HG03135 (cell line): Measurements from ENCODE around the gene CXCL13.
"Not testable (repeated sequence)": the region's sequence is repeated elsewhere in the genome, so short reads cannot be mapped to it uniquely, and the experiment has no call there.

Experiments
- ATAC-seq: cut with Tn5 transposase; IDR thresholded peaks from one replicate; pipeline ENCODE4 v1.9.1; 2021; ENCODE audit warnings: mild to moderate bottlenecking, moderate library complexity; ENCODE audit not compliant: unreplicated experiment

CXCL13 gene

DNA sequence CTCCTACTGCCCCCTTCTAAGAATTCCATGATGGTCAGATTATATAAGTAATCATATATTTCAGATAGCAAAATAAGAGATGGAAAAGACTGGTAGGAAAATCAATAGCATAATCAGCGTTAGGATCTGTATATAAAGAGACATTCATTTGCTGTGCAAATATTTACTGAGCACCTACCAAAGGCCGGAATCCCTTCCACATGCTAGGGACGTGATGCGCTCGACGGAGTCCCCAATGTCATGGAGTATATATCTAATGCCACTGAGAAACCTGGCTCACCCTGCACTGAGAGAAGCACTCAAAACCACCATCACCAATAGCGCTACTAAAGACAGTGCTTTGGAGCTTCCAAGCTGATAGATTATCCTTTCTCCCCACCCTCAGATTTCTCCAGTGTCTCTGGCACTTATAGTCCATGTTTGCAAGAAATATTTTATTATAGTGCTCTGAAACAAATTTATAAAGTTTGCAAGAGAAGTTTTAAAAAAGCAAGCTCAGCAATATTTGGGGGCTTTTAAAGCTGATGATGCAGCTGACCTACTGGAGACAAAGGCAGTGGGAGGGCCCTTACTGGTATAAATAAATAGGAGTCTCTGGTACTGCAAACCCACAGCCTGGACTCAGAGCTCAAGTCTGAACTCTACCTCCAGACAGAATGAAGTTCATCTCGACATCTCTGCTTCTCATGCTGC is at the start of gene CXCL13:
Gene CXCL13, plus strand, starts transcription at position 611 of the 693 bp plus-strand sequence. Its CDS starts 46 bp downstream, at position 657.
- no peak for ATAC-seq

DNA sequence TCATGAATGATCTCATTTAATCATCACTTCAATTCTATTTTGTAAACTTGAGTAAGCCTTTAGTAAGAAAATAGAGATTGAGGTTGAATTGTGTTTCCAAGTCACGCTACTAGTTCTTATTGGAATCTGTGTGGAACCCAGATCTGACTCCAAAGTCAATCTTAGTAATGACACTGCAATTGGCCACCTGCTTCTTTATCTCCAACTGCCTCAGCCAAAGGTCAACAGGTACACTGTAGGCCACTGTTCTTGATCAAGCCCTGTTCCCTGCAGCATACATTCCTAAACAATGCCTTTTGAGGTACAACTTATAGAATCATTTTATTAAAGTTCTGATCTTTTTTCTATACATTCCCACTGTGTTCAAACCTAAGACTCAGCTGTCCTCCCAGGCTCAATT is 45.5 kb upstream of the CXCL13 start:
- no peak for ATAC-seq

GRCh38 chr4:77561720-77562119 is 43.9 kb upstream of the CXCL13 start:
- ATAC-seq = not testable (repeated sequence)

DNA sequence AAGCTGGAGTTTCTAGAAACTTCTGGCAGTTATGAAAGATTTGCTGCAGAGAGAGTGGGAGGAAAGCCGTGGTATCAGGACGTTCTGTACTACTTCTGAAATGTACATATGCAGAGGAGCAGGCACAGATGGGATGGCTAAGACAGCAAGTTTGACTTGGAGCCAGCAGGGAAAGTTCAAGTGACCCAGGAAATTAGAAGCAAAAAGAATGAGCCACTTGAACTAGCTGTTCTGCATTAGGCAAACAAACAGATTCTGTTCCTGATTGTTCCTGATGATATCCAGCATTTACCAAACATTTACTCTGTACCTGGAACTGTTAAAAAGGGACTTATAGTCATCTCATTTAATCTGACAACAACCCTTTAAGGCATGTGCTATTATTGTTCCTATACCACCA is 41.4 kb upstream of the CXCL13 start:
- no peak for ATAC-seq

DNA sequence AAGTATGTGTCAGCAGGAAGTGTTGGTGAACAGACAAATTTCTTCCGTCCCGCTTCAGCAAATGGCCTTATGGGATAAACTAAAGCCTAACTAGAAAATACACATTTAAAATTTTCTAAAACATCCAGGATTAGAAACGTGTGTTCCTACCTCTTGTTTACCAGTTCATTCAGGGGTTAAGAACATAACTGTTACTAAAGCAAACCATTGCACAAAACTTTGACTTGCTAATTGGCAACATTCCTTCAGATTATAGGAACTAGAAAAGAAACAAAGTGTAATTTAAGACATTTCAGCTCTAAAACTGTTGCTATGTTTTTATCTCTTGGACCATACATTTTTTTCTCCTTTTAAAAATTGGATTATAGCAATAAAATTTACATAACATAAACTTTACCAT is 39.5 kb upstream of the CXCL13 start:
- no peak for ATAC-seq

DNA sequence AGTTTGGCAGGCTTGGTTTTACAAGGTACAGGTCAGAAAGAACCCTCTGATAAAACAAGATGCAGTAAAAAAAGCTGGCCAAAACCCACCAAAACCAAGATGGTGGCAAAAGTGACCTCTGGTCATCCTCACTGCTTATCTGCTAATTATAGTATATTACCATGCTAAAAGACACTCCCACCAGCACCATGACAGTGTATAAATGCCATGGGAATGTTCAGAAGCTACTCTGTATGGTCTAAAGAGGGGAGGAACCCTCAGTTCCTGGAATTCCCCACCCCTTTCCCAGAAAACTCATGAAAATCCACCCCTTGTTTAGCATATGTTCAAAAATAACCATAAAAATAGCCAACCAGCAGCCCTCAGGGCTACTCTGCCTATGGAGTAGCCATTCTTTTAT is 38.1 kb upstream of the CXCL13 start:
- no peak for ATAC-seq

- not testable (repeated sequence) for ATAC-seq
Observed at GRCh38 chr4:77570508-77571214, 35.0 kb upstream of the CXCL13 start.

DNA sequence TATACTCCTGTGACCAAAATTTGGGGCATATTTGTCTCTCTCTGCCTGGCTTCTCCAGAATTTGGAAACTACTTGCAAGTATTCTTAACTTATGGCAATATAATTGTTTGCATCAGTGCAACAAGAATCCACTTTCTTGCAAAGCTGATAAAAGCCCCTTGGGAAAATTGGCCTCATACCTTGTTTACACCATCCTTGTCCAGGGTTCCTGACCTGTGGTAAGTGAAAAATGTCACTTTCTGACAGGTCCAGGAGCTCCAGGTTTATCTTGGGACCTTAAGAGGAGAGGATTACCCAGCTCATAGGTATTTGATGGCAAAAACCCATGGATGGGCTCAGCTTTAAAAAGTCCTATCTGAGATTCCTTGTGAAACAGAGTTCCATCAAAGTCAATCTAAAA is 29.3 kb upstream of the CXCL13 start:
- no peak for ATAC-seq

- no peak for ATAC-seq
Observed at GRCh38 chr4:77578145-77578544, 27.5 kb upstream of the CXCL13 start.

- no peak for ATAC-seq
Observed at GRCh38 chr4:77579406-77580076, 26.1 kb upstream of the CXCL13 start.

- ATAC-seq = peak; percentile 57
Observed at GRCh38 chr4:77581724-77582123, 23.9 kb upstream of the CXCL13 start.

- ATAC-seq = no peak
Observed at GRCh38 chr4:77582156-77582555, 23.5 kb upstream of the CXCL13 start.

GRCh38 chr4:77582711-77583110 is 22.9 kb upstream of the CXCL13 start:
- ATAC-seq = no peak

- peak; percentile 97 for ATAC-seq
Observed at GRCh38 chr4:77586951-77587383, 18.7 kb upstream of the CXCL13 start.

- ATAC-seq = no peak
Observed at GRCh38 chr4:77590482-77590881, 15.1 kb upstream of the CXCL13 start.

DNA sequence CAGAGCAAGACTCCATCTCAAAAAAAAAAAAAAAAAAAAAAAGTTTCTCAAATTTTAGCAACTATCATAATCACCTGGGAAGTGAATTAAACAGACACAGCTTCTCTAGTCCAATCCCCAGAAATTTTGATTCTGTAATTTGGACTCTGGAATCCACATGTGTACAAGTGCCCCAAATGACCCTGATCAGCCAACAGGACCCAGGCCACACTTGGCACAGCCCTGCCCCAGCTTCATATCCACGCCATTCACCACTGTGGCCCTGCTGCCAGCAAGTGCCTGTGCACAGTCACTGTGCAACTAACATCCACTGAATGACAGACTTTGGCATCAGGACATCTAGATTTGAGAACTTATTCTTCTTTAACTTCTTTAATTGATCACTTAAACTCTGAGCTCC is 14.1 kb upstream of the CXCL13 start:
- no peak for ATAC-seq

DNA sequence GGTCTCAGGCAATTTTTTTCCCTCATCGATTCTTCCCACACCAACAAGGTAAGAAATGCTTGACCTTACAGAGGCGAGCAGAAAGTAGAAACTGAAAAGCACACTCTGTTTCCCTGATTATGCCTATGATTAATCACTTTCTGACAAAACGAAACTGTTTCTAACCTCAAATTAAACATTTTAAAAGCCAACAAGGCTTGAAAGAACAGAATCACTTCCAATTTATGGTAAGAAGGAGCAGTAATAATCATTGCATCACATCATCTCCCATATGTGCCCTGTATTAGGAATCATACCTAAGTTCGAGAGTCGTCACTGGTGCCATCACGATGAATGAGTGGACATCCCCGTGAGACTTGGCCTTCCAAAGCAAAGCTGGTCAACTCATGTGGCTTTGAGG is 12.5 kb upstream of the CXCL13 start:
- no peak for ATAC-seq

GRCh38 chr4:77593993-77594392 is 11.6 kb upstream of the CXCL13 start:
- ATAC-seq = no peak

- no peak for ATAC-seq
Observed at GRCh38 chr4:77595364-77595973, 10.2 kb upstream of the CXCL13 start.

- ATAC-seq = no peak
Observed at GRCh38 chr4:77599378-77599777, 6.2 kb upstream of the CXCL13 start.
